DND-41 (cell line): ENCODE results near the gene WWP2.

Source experiments
- ATAC-seq: fragments of 200-7000 bp; cut with Tn5 transposase; 3 replicates; pipeline ENCODE4 v1.9.1; 2021; ENCODE audit warnings: low read depth; ENCODE audit not compliant: insufficient read depth
- DNase-seq: peaks from one replicate; pipeline ENCODE4 v3.0.0-alpha.2; 2020
- H2AFZ ChIP-seq: 2 replicates; pipeline ENCODE4 v1.6.0; 2012; ENCODE audit warnings: low read depth, low read length
- H3K27ac ChIP-seq: 2 replicates; pipeline ENCODE4 v1.5.1; 2012; ENCODE audit warnings: low read length, inconsistent platforms
- H3K27me3 ChIP-seq: fragments of 200-600 bp; sonication (generic); 2 replicates; pipeline ENCODE4 v1.6.0; 2012; ENCODE audit warnings: low read length, mild to moderate bottlenecking, inconsistent platforms; ENCODE audit not compliant: insufficient read depth, poor library complexity
- H3K36me3 ChIP-seq: 2 replicates; pipeline ENCODE4 v1.5.1; 2012; ENCODE audit warnings: low read length, inconsistent platforms; ENCODE audit not compliant: insufficient read depth
- H3K4me1 ChIP-seq: 2 replicates; pipeline ENCODE4 v1.5.1; 2012; ENCODE audit warnings: mild to moderate bottlenecking, low read length; ENCODE audit not compliant: insufficient read depth
- H3K4me2 ChIP-seq: 2 replicates; pipeline ENCODE4 v1.6.0; 2012; ENCODE audit warnings: mild to moderate bottlenecking, moderate library complexity, low read length, inconsistent platforms; ENCODE audit not compliant: insufficient read depth
- H3K4me3 ChIP-seq, 2 experiments: fragments of 200-600 bp in 1 of 2; shearing (Covaris generic) in 1 of 2; 2 replicates each; pipeline ENCODE4 v1.5.1; 2012 to 2016; ENCODE audit warnings: inconsistent platforms in 2 of 2, low read length in 2 of 2, mild to moderate bottlenecking in 2 of 2, low read depth in 1 of 2, moderate library complexity in 1 of 2
- H3K79me2 ChIP-seq: 2 replicates; pipeline ENCODE4 v1.6.0; 2012; ENCODE audit warnings: low read length, inconsistent platforms; ENCODE audit not compliant: insufficient read depth
- H3K9ac ChIP-seq: 2 replicates; pipeline ENCODE4 v1.6.0; 2012; ENCODE audit warnings: low read depth, mild to moderate bottlenecking, inconsistent platforms, low read length, moderate library complexity
- H3K9me3 ChIP-seq: 2 replicates; pipeline ENCODE4 v1.5.1; 2012; ENCODE audit warnings: low read length, moderate library complexity, mild to moderate bottlenecking, inconsistent platforms; ENCODE audit not compliant: insufficient read depth, severe bottlenecking
- H4K20me1 ChIP-seq: 2 replicates; pipeline ENCODE4 v1.6.0; 2012; ENCODE audit warnings: low read length; ENCODE audit not compliant: insufficient read depth
- EZH2 ChIP-seq: IDR thresholded peaks from 3 replicates; pipeline ENCODE4 v1.6.1; 2012; ENCODE audit warnings: borderline replicate concordance, low read depth, mild to moderate bottlenecking, moderate library complexity, low read length, inconsistent platforms; ENCODE audit not compliant: severe bottlenecking
- TF ChIP-seq, protein P1 (sequence below): IDR thresholded peaks from 2 replicates; pipeline ENCODE4 v1.5.1; 2012; ENCODE audit warnings: borderline replicate concordance, low read length, moderate library complexity, mild to moderate bottlenecking; ENCODE audit not compliant: poor library complexity, severe bottlenecking; ENCODE audit errors: extremely low read depth

Gene WWP2

DNA sequence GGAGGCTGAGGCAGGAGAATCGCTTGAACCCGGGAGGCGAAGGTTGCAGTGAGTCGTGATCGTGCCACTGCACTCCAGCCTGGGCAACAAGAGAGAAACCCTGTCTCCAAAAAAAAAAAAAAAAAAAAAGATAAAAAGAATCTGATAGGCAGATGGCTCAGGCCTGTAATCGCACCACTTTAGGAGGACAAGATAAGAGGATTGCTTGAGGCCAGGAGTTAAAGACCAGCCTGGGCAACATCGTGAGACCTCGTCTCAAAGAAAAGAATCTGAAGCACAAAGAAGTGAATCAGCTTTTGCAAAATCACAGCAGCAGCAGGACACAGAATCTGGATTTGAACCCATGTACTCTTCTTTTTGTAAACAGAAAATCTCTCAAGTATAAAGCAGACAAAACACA, 15.0 kb upstream of the WWP2 start:
- H3K9ac ChIP-seq: no peak overlapping the region
- no peaks in the 10 kb centered on the region for H3K27me3 ChIP-seq
- peaks cover 97% of the 10 kb centered on the region for H3K36me3 ChIP-seq
- H3K27ac ChIP-seq: no peak overlapping the region
- H2AFZ ChIP-seq: no peak overlapping the region
- no peaks in the 10 kb centered on the region for H3K9me3 ChIP-seq
- DNase-seq (no peak), ATAC-seq (no peak)
- no peak overlapping the region for H3K4me3 ChIP-seq
- H3K79me2 ChIP-seq: peaks cover 26% of the 10 kb centered on the region
- no peak for TF ChIP-seq EZH2
- TF ChIP-seq, protein P1, sequence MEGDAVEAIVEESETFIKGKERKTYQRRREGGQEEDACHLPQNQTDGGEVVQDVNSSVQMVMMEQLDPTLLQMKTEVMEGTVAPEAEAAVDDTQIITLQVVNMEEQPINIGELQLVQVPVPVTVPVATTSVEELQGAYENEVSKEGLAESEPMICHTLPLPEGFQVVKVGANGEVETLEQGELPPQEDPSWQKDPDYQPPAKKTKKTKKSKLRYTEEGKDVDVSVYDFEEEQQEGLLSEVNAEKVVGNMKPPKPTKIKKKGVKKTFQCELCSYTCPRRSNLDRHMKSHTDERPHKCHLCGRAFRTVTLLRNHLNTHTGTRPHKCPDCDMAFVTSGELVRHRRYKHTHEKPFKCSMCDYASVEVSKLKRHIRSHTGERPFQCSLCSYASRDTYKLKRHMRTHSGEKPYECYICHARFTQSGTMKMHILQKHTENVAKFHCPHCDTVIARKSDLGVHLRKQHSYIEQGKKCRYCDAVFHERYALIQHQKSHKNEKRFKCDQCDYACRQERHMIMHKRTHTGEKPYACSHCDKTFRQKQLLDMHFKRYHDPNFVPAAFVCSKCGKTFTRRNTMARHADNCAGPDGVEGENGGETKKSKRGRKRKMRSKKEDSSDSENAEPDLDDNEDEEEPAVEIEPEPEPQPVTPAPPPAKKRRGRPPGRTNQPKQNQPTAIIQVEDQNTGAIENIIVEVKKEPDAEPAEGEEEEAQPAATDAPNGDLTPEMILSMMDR: no peak
- peaks cover 12% of the 10 kb centered on the region; the same call in 1 of the 2 replicates for H4K20me1 ChIP-seq
- peaks cover 1% of the 10 kb centered on the region; the same call in 1 of the 2 replicates for H3K4me1 ChIP-seq
- H3K4me2 ChIP-seq: no peak overlapping the region

DNA sequence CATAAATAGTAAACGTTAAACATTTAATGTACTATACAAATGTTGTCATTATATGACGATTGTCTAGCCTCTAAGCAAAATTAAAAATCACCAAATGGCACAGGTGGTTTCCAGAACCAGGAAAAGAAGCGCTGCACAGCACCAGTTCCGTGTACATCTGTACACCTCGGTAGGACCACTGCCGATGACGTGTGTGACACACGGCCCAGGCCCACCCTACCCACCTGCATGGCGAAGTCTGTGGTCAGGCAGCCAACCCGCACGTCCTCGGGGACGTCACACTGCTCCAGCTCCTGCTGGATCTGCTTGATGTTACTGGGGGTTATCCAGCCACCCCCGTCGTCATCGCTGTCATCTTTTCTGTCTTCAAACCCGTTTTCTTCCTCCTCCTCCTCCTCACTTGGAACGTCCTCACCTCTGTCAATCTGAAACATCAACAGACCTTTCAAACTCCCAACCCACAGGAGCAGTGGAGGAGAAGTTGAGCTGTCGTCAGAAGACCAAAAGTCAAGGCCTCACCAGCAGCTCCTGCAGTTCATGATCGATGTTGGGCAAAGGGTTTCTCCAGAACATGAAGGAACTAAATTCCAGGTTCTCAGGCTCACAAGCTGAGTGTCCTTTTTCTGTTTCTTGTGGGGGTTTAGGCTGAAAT, 13.3 kb upstream of the WWP2 start:
- no peak overlapping the region for H2AFZ ChIP-seq
- H4K20me1 ChIP-seq: peaks cover 11% of the 10 kb centered on the region; the same call in 1 of the 2 replicates
- H3K36me3 ChIP-seq: peaks cover 85% of the 10 kb centered on the region
- H3K4me2 ChIP-seq: no peak overlapping the region
- DNase-seq (no peak), ATAC-seq (no peak)
- TF ChIP-seq, protein P1: no peak
- no peak for TF ChIP-seq EZH2
- no peaks in the 10 kb centered on the region for H3K27me3 ChIP-seq
- H3K9me3 ChIP-seq: no peaks in the 10 kb centered on the region
- H3K9ac ChIP-seq: no peak overlapping the region
- H3K79me2 ChIP-seq: peaks cover 43% of the 10 kb centered on the region
- H3K27ac ChIP-seq: no peak overlapping the region
- H3K4me1 ChIP-seq: peaks cover 18% of the 10 kb centered on the region
- no peak overlapping the region for H3K4me3 ChIP-seq

DNA sequence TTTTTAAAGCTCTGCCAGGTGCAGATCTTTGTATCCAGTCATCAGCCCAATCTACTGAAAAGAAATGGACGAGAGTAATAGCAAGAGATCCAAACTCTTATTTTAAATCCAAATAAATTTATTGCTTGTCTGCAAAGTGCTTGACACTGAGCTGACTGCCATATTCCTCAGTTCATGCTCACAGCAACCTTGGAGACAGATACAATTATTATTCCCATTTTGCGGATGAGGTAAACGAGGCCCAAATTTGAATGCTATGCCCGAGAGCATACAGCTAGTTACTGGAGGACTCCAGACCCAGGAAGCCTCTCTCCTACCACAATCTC, 8.0 kb upstream of the WWP2 start:
- H3K9me3 ChIP-seq: no peaks in the 10 kb centered on the region
- DNase-seq (no peak), ATAC-seq (no peak)
- H3K4me3 ChIP-seq: peak overlapping the region; percentile 45 to 78; a peak in 3 of 4 replicates
- H4K20me1 ChIP-seq: peaks cover 6% of the 10 kb centered on the region; the same call in 1 of the 2 replicates
- peaks cover 45% of the 10 kb centered on the region for H3K79me2 ChIP-seq
- no peaks in the 10 kb centered on the region for H3K27me3 ChIP-seq
- peaks cover 37% of the 10 kb centered on the region for H3K36me3 ChIP-seq
- peak overlapping the region; percentile 82 for H3K4me2 ChIP-seq
- H3K27ac ChIP-seq: peak overlapping the region; percentile 72
- peak overlapping the region; percentile 72 for H3K9ac ChIP-seq
- H2AFZ ChIP-seq: peak overlapping the region; percentile 97
- peaks cover 27% of the 10 kb centered on the region for H3K4me1 ChIP-seq
- TF ChIP-seq, protein P1: no peak
- no peak for TF ChIP-seq EZH2
